A549 (cell line): ENCODE measurements around the gene PTP4A2. TPM values are rescaled to one million over a fixed set of nuclear protein-coding genes. Genes with fewer than 3 reads are reported as not detected.

Experiments
- ATAC-seq, 2 experiments: fragments of 200-7000 bp in 1 of 2; fragments of >200 bp in 1 of 2; cut with Nextera tagmentation in 1 of 2; cut with Tn5 transposase in 1 of 2; 3 replicates each; pipeline versions ENCODE4 v1.8.0 to v1.9.1; 2018 to 2020; ENCODE audit warnings: mild to moderate bottlenecking in 1 of 2, moderate library complexity in 1 of 2
- CTCF ChIA-PET: fragments of 300-600 bp; sonication (Branson Sonifier 250); formaldehyde crosslinking; extraction: SDS; loops from one replicate; lab custom pipeline; 2021; ENCODE audit warnings: antibody characterized with exemption, inconsistent platforms; lab: Yijun Ruan, JAX
- POLR2A ChIA-PET: fragments of 350-600 bp; formaldehyde crosslinking; extraction: SDS; loops from one replicate; lab custom pipeline; 2021; ENCODE audit warnings: antibody characterized with exemption, inconsistent platforms; lab: Yijun Ruan, JAX
- DNase-seq, 2 experiments: peaks; one replicate each; pipeline versions ENCODE4 v3.0.0 to v3.0.0-alpha.2; 2011 to 2016; ENCODE audit warnings: low read depth in 1 of 2, low spot score in 1 of 2
- FAIRE-seq: peaks from 2 replicates; lab custom pipeline; 2011; peaks lifted over from hg19 to GRCh38; lab: Jason Lieb, UNC
- H3K27ac ChIP-seq, 2 experiments: fragments of >200 bp; sonication (Bioruptor Twin); formaldehyde crosslinking; 3 replicates each; pipeline ENCODE4 v1.5.1; 2016 to 2017
- H3K4me1 ChIP-seq: fragments of >200 bp; sonication (Bioruptor Twin); formaldehyde crosslinking; 3 replicates; pipeline ENCODE4 v1.6.1; 2016
- H3K4me2 ChIP-seq: fragments of >200 bp; sonication (Bioruptor Twin); formaldehyde crosslinking; 3 replicates; pipeline ENCODE4 v1.6.1; 2016
- H3K4me3 ChIP-seq: fragments of >200 bp; sonication (Bioruptor Twin); formaldehyde crosslinking; 3 replicates; pipeline ENCODE4 v1.5.1; 2016
- H3K9me3 ChIP-seq: fragments of >200 bp; sonication (Bioruptor Twin); formaldehyde crosslinking; 3 replicates; pipeline ENCODE4 v1.6.1; 2016
- ATOH8 ChIP-seq: fragments of 250-450 bp; sonication (Bioruptor Pico); IDR thresholded peaks from 2 replicates; pipeline ENCODE4 v1.5.0; 2020; ENCODE audit warnings: low read depth, mild to moderate bottlenecking, moderate library complexity
- BHLHE40 ChIP-seq: IDR thresholded peaks from 2 replicates; pipeline ENCODE4 v1.6.1; 2012; ENCODE audit warnings: low read depth, low read length, inconsistent platforms
- CBX2 ChIP-seq: fragments of 200-600 bp; sonication (generic); IDR thresholded peaks from 2 replicates; pipeline ENCODE4 v1.6.1; 2016; ENCODE audit warnings: low read depth, mild to moderate bottlenecking, borderline replicate concordance
- CHD2 ChIP-seq: fragments of 150-350 bp; IDR thresholded peaks from 2 replicates; pipeline ENCODE4 v1.6.1; 2014; ENCODE audit warnings: low read length; ENCODE audit not compliant: partially characterized antibody
- E2F6 ChIP-seq: IDR thresholded peaks from 2 replicates; pipeline ENCODE4 v1.6.1; 2012; ENCODE audit warnings: low read depth, borderline replicate concordance
- EHF ChIP-seq: fragments of 250-450 bp; sonication (Bioruptor Pico); IDR thresholded peaks from 2 replicates; pipeline ENCODE4 v1.5.0; 2020; ENCODE audit warnings: mild to moderate bottlenecking
- ELK1 ChIP-seq: fragments of 150-350 bp; IDR thresholded peaks from 2 replicates; pipeline ENCODE4 v1.6.1; 2014; ENCODE audit warnings: low read depth, mild to moderate bottlenecking, low read length
- FOSB ChIP-seq: fragments of 250-450 bp; sonication (Bioruptor Pico); IDR thresholded peaks from 2 replicates; pipeline ENCODE4 v1.5.0; 2020; ENCODE audit warnings: mild to moderate bottlenecking, moderate library complexity
- HDAC2 ChIP-seq: fragments of 200-600 bp; sonication (generic); IDR thresholded peaks from 2 replicates; pipeline ENCODE4 v1.6.1; 2016
- HES2 ChIP-seq: fragments of >200 bp; sonication (Bioruptor Twin); formaldehyde crosslinking; IDR thresholded peaks from 2 replicates; pipeline ENCODE4 v1.6.1; 2016
- HEYL ChIP-seq: fragments of 250-450 bp; sonication (Bioruptor Pico); IDR thresholded peaks from 2 replicates; pipeline ENCODE4 v1.8.0; 2021; ENCODE audit warnings: mild to moderate bottlenecking, moderate library complexity
- HMGXB4 ChIP-seq: fragments of 250-450 bp; sonication (Bioruptor Pico); IDR thresholded peaks from 2 replicates; pipeline ENCODE4 v1.5.0; 2021; ENCODE audit warnings: mild to moderate bottlenecking, moderate library complexity, borderline replicate concordance
- HOXB5 ChIP-seq: fragments of 250-450 bp; sonication (Bioruptor Pico); IDR thresholded peaks from 2 replicates; pipeline ENCODE4 v1.5.0; 2020; ENCODE audit warnings: mild to moderate bottlenecking, moderate library complexity
- KDM5A ChIP-seq: fragments of 200-600 bp; sonication (generic); IDR thresholded peaks from 2 replicates; pipeline ENCODE4 v1.6.1; 2016; ENCODE audit warnings: antibody characterized with exemption, mild to moderate bottlenecking
- NFE2L2 ChIP-seq: fragments of 150-350 bp; conservative IDR thresholded peaks from 2 replicates; pipeline ENCODE4 v1.6.1; 2014; ENCODE audit warnings: low read length
- NR3C1 ChIP-seq: fragments of >200 bp; sonication (Bioruptor Twin); formaldehyde crosslinking; IDR thresholded peaks from 3 replicates; pipeline ENCODE4 v1.6.1; 2017
- POLR2AphosphoS2 ChIP-seq: conservative IDR thresholded peaks from 2 replicates; pipeline ENCODE4 v1.6.1; 2012; ENCODE audit warnings: low read length, improper control_type of control experiment, inconsistent platforms
- RAD21 ChIP-seq, 2 experiments: fragments of >200 bp in 1 of 2; sonication (Bioruptor Twin) in 1 of 2; formaldehyde crosslinking in 1 of 2; IDR thresholded peaks in 1 of 2; conservative IDR thresholded peaks in 1 of 2; 2 replicates in 1 of 2; 3 replicates in 1 of 2; pipeline ENCODE4 v1.6.1; 2012 to 2018; ENCODE audit warnings: inconsistent platforms in 1 of 2
- SMC3 ChIP-seq: fragments of >200 bp; sonication (Bioruptor Twin); formaldehyde crosslinking; IDR thresholded peaks from 3 replicates; pipeline ENCODE4 v1.6.1; 2018; ENCODE audit warnings: inconsistent platforms
- SREBF2 ChIP-seq: fragments of 450-650 bp; IDR thresholded peaks from 2 replicates; pipeline ENCODE4 v1.6.1; 2014; ENCODE audit warnings: mild to moderate bottlenecking, moderate library complexity
- TFCP2L1 ChIP-seq: fragments of 250-450 bp; sonication (Bioruptor Pico); IDR thresholded peaks from 2 replicates; pipeline ENCODE4 v1.5.0; 2021; ENCODE audit warnings: mild to moderate bottlenecking
- ZSCAN20 ChIP-seq: fragments of 250-450 bp; sonication (Bioruptor Pico); IDR thresholded peaks from 2 replicates; pipeline ENCODE4 v1.8.0; 2022; ENCODE audit warnings: mild to moderate bottlenecking, moderate library complexity
- WGBS: methylation state at CpG from one replicate; pipeline ENCODE4 v1.1.6; 2017; ENCODE audit errors: missing lambda C conversion rate; 5-methylcytosine and 5-hydroxymethylcytosine counted together
- polyA plus RNA-seq, 4 experiments: library from polyadenylated mRNA; depleted of rRNA in 3 of 4; stranded (reverse); fragments of >200 nt; fragmentation: RNase III in 1 of 4; extraction: RNeasy Plus Mini Kit Qiagen cat#74134 plus additional on column Dnase treatment in 1 of 4; gene quantifications; 2 replicates in 3 of 4; 3 replicates in 1 of 4; pipeline ENCODE4 v1.2.3, GENCODE V29; 2011 to 2017

The PTP4A2 gene
- polyA plus RNA-seq, 2 of the 4 experiments (the other 2 are of a cell fraction) = 234 to 563 TPM

GRCh38 chr1:31978843-31979400 is 40.8 kb upstream of the PTP4A2 start:
- Histone ChIP-seq H3K4me1 (no peaks in the 10 kb centered on the region), H3K4me3 (no peak overlapping the region), H3K27ac (no peak overlapping the region), H3K9me3 (no peaks in the 10 kb centered on the region), H3K4me2 (no peak overlapping the region)
- 66% methylated on average over 4 of the region's 4 CpGs for WGBS
- CTCF ChIA-PET = interaction anchor here (0.5 to 9.0 kb wide), 3 partner anchors 14 to 427 kb away, joined by 3 to 59 read pairs (median 12); no protein-coding TSS in a partner anchor
- no peak for TF ChIP-seq SREBF2
- no peak for TF ChIP-seq NFE2L2
- no peak for TF ChIP-seq TFCP2L1 (CRISPR knock-in tag)
- no peak for TF ChIP-seq HES2
- no peak for TF ChIP-seq ELK1
- no peak for TF ChIP-seq BHLHE40
- no peak for TF ChIP-seq HOXB5 (CRISPR knock-in tag)
- no peak for TF ChIP-seq NR3C1
- no peak for TF ChIP-seq EHF (CRISPR knock-in tag)
- no peak for TF ChIP-seq ZSCAN20 (CRISPR knock-in tag)
- TF ChIP-seq RAD21 (conservative IDR thresholded peaks at IDR 0.05 in 1 of 2, IDR thresholded peaks at IDR 0.05 in 1 of 2) = no peak
- no peak for TF ChIP-seq HMGXB4 (CRISPR knock-in tag)
- no peak for TF ChIP-seq KDM5A
- no peak for TF ChIP-seq FOSB
- TF ChIP-seq CHD2 = no peak
- TF ChIP-seq ATOH8 (CRISPR knock-in tag) = no peak
- no peak for TF ChIP-seq POLR2AphosphoS2
- no peak for TF ChIP-seq HDAC2
- no peak for TF ChIP-seq E2F6
- no peak for TF ChIP-seq CBX2
- ATAC-seq (no peak), DNase-seq (no peak), FAIRE-seq (no peak)
- POLR2A ChIA-PET = no interaction called here

GRCh38 chr1:31977385-31978131 is 39.4 kb upstream of the PTP4A2 start:
- POLR2A ChIA-PET = no interaction called here
- no peaks in the 10 kb centered on the region for H3K9me3 ChIP-seq
- FAIRE-seq (no peak), DNase-seq (peak; percentile 50 to 65), ATAC-seq (peak; percentile 97 to 99)
- CTCF ChIA-PET = interaction anchor here (1.3 to 9.0 kb wide), 4 partner anchors 8 to 188 kb away, joined by 3 to 59 read pairs (median 10); no protein-coding TSS in a partner anchor
- H3K4me2 ChIP-seq = no peak overlapping the region
- 45% methylated on average over 6 of the region's 6 CpGs for WGBS
- no peak overlapping the region for H3K27ac ChIP-seq
- H3K4me1 ChIP-seq = no peaks in the 10 kb centered on the region
- no peak for TF ChIP-seq HEYL
- no peak for TF ChIP-seq ZSCAN20 (CRISPR knock-in tag)
- TF ChIP-seq SMC3 = 0 out of 3 replicates have a peak, but pooled peaks have one; percentile 13
- TF ChIP-seq RAD21 (conservative IDR thresholded peaks at IDR 0.05 in 1 of 2, IDR thresholded peaks at IDR 0.05 in 1 of 2) = peak in 1 of 2 experiments; percentile 36; a peak in 3 of 5 replicates
- no peak overlapping the region for H3K4me3 ChIP-seq
